DND-41 (cell line): Measurements from ENCODE around the gene NTM.

ENCODE experiments used
- ATAC-seq: fragments of 200-7000 bp; cut with Tn5 transposase; 3 replicates; pipeline ENCODE4 v1.9.1; 2021; ENCODE audit warnings: low read depth; ENCODE audit not compliant: insufficient read depth
- DNase-seq: peaks from one replicate; pipeline ENCODE4 v3.0.0-alpha.2; 2020
- H2AFZ ChIP-seq: 2 replicates; pipeline ENCODE4 v1.6.0; 2012; ENCODE audit warnings: low read depth, low read length
- H3K27ac ChIP-seq: 2 replicates; pipeline ENCODE4 v1.5.1; 2012; ENCODE audit warnings: low read length, inconsistent platforms
- H3K27me3 ChIP-seq: fragments of 200-600 bp; sonication (generic); 2 replicates; pipeline ENCODE4 v1.6.0; 2012; ENCODE audit warnings: low read length, mild to moderate bottlenecking, inconsistent platforms; ENCODE audit not compliant: insufficient read depth, poor library complexity
- H3K36me3 ChIP-seq: 2 replicates; pipeline ENCODE4 v1.5.1; 2012; ENCODE audit warnings: low read length, inconsistent platforms; ENCODE audit not compliant: insufficient read depth
- H3K4me1 ChIP-seq: 2 replicates; pipeline ENCODE4 v1.5.1; 2012; ENCODE audit warnings: mild to moderate bottlenecking, low read length; ENCODE audit not compliant: insufficient read depth
- H3K4me2 ChIP-seq: 2 replicates; pipeline ENCODE4 v1.6.0; 2012; ENCODE audit warnings: mild to moderate bottlenecking, moderate library complexity, low read length, inconsistent platforms; ENCODE audit not compliant: insufficient read depth
- H3K4me3 ChIP-seq, 2 experiments: fragments of 200-600 bp in 1 of 2; shearing (Covaris generic) in 1 of 2; 2 replicates each; pipeline ENCODE4 v1.5.1; 2012 to 2016; ENCODE audit warnings: inconsistent platforms in 2 of 2, low read length in 2 of 2, mild to moderate bottlenecking in 2 of 2, low read depth in 1 of 2, moderate library complexity in 1 of 2
- H3K79me2 ChIP-seq: 2 replicates; pipeline ENCODE4 v1.6.0; 2012; ENCODE audit warnings: low read length, inconsistent platforms; ENCODE audit not compliant: insufficient read depth
- H3K9ac ChIP-seq: 2 replicates; pipeline ENCODE4 v1.6.0; 2012; ENCODE audit warnings: low read depth, mild to moderate bottlenecking, inconsistent platforms, low read length, moderate library complexity
- H3K9me3 ChIP-seq: 2 replicates; pipeline ENCODE4 v1.5.1; 2012; ENCODE audit warnings: low read length, moderate library complexity, mild to moderate bottlenecking, inconsistent platforms; ENCODE audit not compliant: insufficient read depth, severe bottlenecking
- H4K20me1 ChIP-seq: 2 replicates; pipeline ENCODE4 v1.6.0; 2012; ENCODE audit warnings: low read length; ENCODE audit not compliant: insufficient read depth
- EZH2 ChIP-seq: IDR thresholded peaks from 3 replicates; pipeline ENCODE4 v1.6.1; 2012; ENCODE audit warnings: borderline replicate concordance, low read depth, mild to moderate bottlenecking, moderate library complexity, low read length, inconsistent platforms; ENCODE audit not compliant: severe bottlenecking
- TF ChIP-seq, protein P1 (sequence below): IDR thresholded peaks from 2 replicates; pipeline ENCODE4 v1.5.1; 2012; ENCODE audit warnings: borderline replicate concordance, low read length, moderate library complexity, mild to moderate bottlenecking; ENCODE audit not compliant: poor library complexity, severe bottlenecking; ENCODE audit errors: extremely low read depth

The NTM gene

DNA sequence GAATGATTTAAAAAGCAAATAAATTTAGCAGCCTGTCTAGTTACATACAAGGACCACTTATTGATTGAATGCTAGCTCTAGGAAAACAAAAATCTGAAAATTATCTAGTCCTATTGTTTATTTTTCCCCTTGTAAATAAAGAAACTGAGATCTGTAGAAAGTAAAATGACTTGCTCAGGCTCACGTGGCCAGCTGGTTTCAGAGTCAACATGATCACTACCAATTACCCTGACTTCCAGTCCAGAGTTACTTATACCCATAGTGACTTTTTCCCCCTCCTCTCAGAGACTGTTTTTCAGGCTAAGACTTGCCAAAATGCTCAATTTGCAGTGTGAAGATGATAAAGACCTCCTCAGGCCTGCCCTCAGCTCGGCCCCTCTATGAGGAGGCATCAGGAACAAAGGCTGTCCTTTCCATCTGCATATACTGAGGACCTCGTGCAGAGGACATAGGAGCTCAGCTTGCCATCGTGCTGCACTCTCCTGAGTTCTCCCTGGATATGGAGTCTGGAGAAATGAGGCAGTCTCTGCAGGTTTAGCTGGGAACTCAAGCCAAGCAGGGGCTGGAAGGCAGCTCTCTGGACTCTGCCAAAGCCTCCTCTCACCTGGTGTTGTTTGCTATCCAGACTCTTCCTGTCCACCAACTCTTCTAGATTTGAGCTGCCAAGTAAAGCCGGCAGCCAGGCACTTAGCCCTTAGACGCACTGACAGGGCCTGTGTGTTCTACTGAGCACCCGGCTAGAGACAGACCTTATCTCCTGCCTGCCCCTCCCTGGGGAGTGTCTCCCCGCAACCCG is 883.3 kb downstream of the NTM start:
- Histone ChIP-seq H3K27me3 (no peaks in the 10 kb centered on the region), H3K9ac (no peak overlapping the region), H3K27ac (no peak overlapping the region), H3K4me3 (no peak overlapping the region), H3K9me3 (no peaks in the 10 kb centered on the region), H3K36me3 (no peaks in the 10 kb centered on the region), H4K20me1 (no peaks in the 10 kb centered on the region), H3K4me1 (no peaks in the 10 kb centered on the region), H3K79me2 (no peaks in the 10 kb centered on the region), H2AFZ (no peak overlapping the region), H3K4me2 (no peak overlapping the region)
- TF ChIP-seq, protein P1, sequence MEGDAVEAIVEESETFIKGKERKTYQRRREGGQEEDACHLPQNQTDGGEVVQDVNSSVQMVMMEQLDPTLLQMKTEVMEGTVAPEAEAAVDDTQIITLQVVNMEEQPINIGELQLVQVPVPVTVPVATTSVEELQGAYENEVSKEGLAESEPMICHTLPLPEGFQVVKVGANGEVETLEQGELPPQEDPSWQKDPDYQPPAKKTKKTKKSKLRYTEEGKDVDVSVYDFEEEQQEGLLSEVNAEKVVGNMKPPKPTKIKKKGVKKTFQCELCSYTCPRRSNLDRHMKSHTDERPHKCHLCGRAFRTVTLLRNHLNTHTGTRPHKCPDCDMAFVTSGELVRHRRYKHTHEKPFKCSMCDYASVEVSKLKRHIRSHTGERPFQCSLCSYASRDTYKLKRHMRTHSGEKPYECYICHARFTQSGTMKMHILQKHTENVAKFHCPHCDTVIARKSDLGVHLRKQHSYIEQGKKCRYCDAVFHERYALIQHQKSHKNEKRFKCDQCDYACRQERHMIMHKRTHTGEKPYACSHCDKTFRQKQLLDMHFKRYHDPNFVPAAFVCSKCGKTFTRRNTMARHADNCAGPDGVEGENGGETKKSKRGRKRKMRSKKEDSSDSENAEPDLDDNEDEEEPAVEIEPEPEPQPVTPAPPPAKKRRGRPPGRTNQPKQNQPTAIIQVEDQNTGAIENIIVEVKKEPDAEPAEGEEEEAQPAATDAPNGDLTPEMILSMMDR = no peak
- no peak for TF ChIP-seq EZH2
- DNase-seq (no peak), ATAC-seq (no peak)

DNA sequence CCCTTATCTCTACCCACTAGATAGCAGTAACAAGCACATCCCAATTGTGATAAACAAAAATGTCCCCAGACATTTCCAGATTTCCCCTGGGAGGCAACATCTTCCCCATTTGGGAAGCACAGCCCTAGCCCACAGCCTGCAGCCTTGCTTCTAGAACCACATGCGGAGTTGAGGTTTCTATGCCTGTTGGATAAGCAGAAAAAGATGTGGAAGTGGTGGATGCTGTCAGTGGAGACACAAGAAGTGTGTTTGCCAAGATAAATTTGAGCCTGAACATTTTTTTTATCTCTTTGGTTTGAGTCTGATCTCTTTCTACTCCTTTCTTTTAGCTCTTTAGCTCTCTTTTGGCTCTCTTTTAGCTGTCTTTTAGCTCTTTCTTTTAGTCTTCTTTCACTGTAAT is 884.5 kb downstream of the NTM start:
- H4K20me1 ChIP-seq = no peaks in the 10 kb centered on the region
- H2AFZ ChIP-seq = no peak overlapping the region
- no peak overlapping the region for H3K4me3 ChIP-seq
- no peak for ATAC-seq
- no peak for TF ChIP-seq EZH2
- TF ChIP-seq, protein P1 = no peak
- H3K9me3 ChIP-seq = no peaks in the 10 kb centered on the region
- H3K4me2 ChIP-seq = no peak overlapping the region
- H3K27ac ChIP-seq = no peak overlapping the region
- no peak for DNase-seq
- no peaks in the 10 kb centered on the region for H3K27me3 ChIP-seq
- H3K36me3 ChIP-seq = no peaks in the 10 kb centered on the region
- no peaks in the 10 kb centered on the region for H3K79me2 ChIP-seq
- H3K9ac ChIP-seq = no peak overlapping the region
- no peaks in the 10 kb centered on the region for H3K4me1 ChIP-seq

DNA sequence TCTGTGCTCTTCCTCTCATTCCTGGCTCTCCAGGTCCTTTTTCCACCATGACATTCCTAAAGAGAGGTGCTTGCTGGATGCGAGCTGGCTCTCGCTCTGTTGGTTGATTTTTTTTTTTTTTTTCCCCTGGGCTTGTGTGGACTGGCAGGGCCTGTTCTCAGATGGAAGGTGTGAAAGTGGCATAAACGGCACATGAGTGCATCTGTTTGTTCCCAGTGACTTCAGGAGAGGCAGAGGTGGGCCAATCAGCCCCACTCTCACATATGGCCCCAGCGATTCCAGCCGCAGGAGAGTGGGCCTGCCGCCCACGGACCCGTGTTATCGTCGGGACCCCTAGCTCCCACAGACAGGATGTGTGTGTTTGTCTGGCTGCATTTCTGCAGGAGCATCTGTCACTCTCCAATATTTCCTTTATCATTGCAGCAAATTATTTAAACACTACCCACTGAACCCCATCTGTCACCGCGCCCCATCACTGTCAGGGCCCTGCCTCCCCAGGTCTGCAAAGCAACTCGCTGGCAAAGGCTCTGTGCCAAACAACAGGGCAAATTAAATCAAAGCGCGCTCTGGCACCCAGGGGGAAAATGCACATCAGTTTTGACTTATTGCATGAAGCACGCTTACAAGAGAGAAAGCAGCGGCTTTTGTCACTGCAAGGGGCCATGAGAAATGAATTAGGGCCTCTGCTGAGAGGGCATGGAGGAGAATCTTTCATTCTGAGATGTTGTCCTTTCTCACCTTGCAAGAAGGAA is 886.3 kb downstream of the NTM start:
- TF ChIP-seq, protein P1 = no peak
- TF ChIP-seq EZH2 = no peak
- no peak for ATAC-seq
- no peaks in the 10 kb centered on the region for H3K79me2 ChIP-seq
- H3K9me3 ChIP-seq = no peaks in the 10 kb centered on the region
- H3K4me3 ChIP-seq = no peak overlapping the region
- H3K4me2 ChIP-seq = no peak overlapping the region
- H3K36me3 ChIP-seq = no peaks in the 10 kb centered on the region
- no peaks in the 10 kb centered on the region for H3K27me3 ChIP-seq
- H4K20me1 ChIP-seq = no peaks in the 10 kb centered on the region
- H3K27ac ChIP-seq = no peak overlapping the region
- no peak for DNase-seq
- no peaks in the 10 kb centered on the region for H3K4me1 ChIP-seq
- no peak overlapping the region for H3K9ac ChIP-seq
- H2AFZ ChIP-seq = no peak overlapping the region
